K562 (cell line): Measurements from ENCODE around the gene HAPLN1. TPM values are rescaled to one million over a fixed set of nuclear protein-coding genes. Genes with fewer than 3 reads are reported as not detected.

Experiments
- ATAC-seq: fragments of 200-7000 bp; cut with Tn5 transposase; 3 replicates; pipeline ENCODE4 v1.9.1; 2020; ENCODE audit warnings: moderate library complexity
- BruUV-seq: library from RNA; stranded (reverse); fragments of 400-500 nt; replicated peaks from 2 replicates; lab custom pipeline; 2021; lab: Mats Ljungman, UMichigan
- CTCF ChIA-PET: fragments of 300-600 bp; formaldehyde crosslinking; extraction: SDS; loops from one replicate; lab custom pipeline; 2021; ENCODE audit warnings: low intra/inter-chr PET ratio; lab: Yijun Ruan, JAX
- POLR2A ChIA-PET: fragments of 300-600, 350-650 bp; sonication (Branson Sonifier 250); formaldehyde crosslinking; extraction: SDS; loops from one replicate; lab custom pipeline; 2021; ENCODE audit warnings: antibody characterized with exemption, inconsistent platforms; lab: Yijun Ruan, JAX
- DNase-seq, 4 experiments: peaks; one replicate each; pipeline versions ENCODE4 v3.0.0 to v3.0.0-alpha.2; 2011 to 2018; ENCODE audit warnings: low spot score in 3 of 4, mixed read lengths in 3 of 4; ENCODE audit errors: extremely low read depth in 1 of 4
- FAIRE-seq: peaks from 2 replicates; lab custom pipeline; 2011; peaks lifted over from hg19 to GRCh38; lab: Jason Lieb, UNC
- H2AFZ ChIP-seq: 2 replicates; pipeline ENCODE4 v1.6.0; 2011; ENCODE audit warnings: low read depth, low read length, control low read depth, inconsistent platforms
- H3K27ac ChIP-seq: fragments of 200-600 bp; 3 replicates; pipeline ENCODE4 v1.8.0; 2011; ENCODE audit warnings: low read depth, mild to moderate bottlenecking, control low read depth, inconsistent platforms, low read length, moderate library complexity, mixed read lengths; ENCODE audit errors: extremely low read depth
- H3K27me3 ChIP-seq, 2 experiments: fragments of 300-600 bp in 1 of 2; 2 replicates in 1 of 2; 3 replicates in 1 of 2; pipeline versions ENCODE4 v1.6.0 to v1.8.0; 2011; ENCODE audit warnings: inconsistent platforms in 2 of 2, low read length in 2 of 2, mild to moderate bottlenecking in 1 of 2, mixed read lengths in 1 of 2, moderate library complexity in 1 of 2; ENCODE audit not compliant: control insufficient read depth in 2 of 2, insufficient read depth in 2 of 2
- H3K36me3 ChIP-seq: fragments of 300-600 bp; 3 replicates; pipeline ENCODE4 v1.8.0; 2011; ENCODE audit warnings: mild to moderate bottlenecking, low read length, inconsistent platforms; ENCODE audit not compliant: control insufficient read depth, insufficient read depth
- H3K4me1 ChIP-seq, 2 experiments: fragments of 200-600 bp in 1 of 2; replicated peaks in 1 of 2; 2 replicates in 1 of 2; 3 replicates in 1 of 2; pipeline versions ENCODE4 v1.5.1 to v1.8.0; 2011; ENCODE audit warnings: inconsistent platforms in 2 of 2, low read length in 2 of 2, mild to moderate bottlenecking in 1 of 2, mixed read lengths in 1 of 2, moderate library complexity in 1 of 2; ENCODE audit not compliant: control insufficient read depth in 2 of 2, insufficient read depth in 2 of 2
- H3K4me2 ChIP-seq: 2 replicates; pipeline ENCODE4 v1.6.1; 2011; ENCODE audit warnings: low read length, control low read depth, inconsistent platforms, mixed read lengths; ENCODE audit not compliant: insufficient read depth
- H3K4me3 ChIP-seq: fragments of 200-600 bp; sonication (generic), shearing (Covaris generic); 2 replicates; pipeline ENCODE4 v1.5.1; 2016; ENCODE audit warnings: control low read depth, inconsistent platforms
- H3K79me2 ChIP-seq: fragments of 200-600 bp; 3 replicates; pipeline ENCODE4 v1.8.0; 2011; ENCODE audit warnings: low read length, inconsistent platforms; ENCODE audit not compliant: control insufficient read depth, insufficient read depth
- H3K9ac ChIP-seq, 2 experiments: 2 replicates each; pipeline versions ENCODE4 v1.6.0 to v1.6.1; 2011; ENCODE audit warnings: low read depth in 2 of 2, low read length in 2 of 2, control low read depth in 1 of 2, inconsistent platforms in 1 of 2, mild to moderate bottlenecking in 1 of 2, mixed read lengths in 1 of 2; ENCODE audit not compliant: insufficient read depth in 1 of 2
- H3K9me1 ChIP-seq: one replicate; pipeline ENCODE4 v1.6.0; 2011; ENCODE audit warnings: inconsistent platforms, mild to moderate bottlenecking, low read length, moderate library complexity; ENCODE audit not compliant: control insufficient read depth, insufficient read depth
- H3K9me3 ChIP-seq: replicated peaks from 2 replicates; pipeline ENCODE4 v1.5.1; 2011; ENCODE audit warnings: low read depth, low read length, inconsistent platforms; ENCODE audit not compliant: control insufficient read depth, insufficient read depth
- H4K20me1 ChIP-seq: replicated peaks from 2 replicates; pipeline ENCODE4 v1.6.1; 2011; ENCODE audit warnings: low read length, inconsistent platforms, mixed read lengths; ENCODE audit not compliant: control insufficient read depth, insufficient read depth
- GABPA ChIP-seq: fragments of 200-800 bp; sonication (Bioruptor generic); conservative IDR thresholded peaks from 2 replicates; pipeline ENCODE4 v1.6.1; 2016; ENCODE audit warnings: low read depth, missing genetic modification characterization, missing compliant biosample characterization
- KHSRP ChIP-seq: fragments of 450-650 bp; IDR thresholded peaks from 2 replicates; pipeline ENCODE4 v1.6.1; 2017
- MEIS2 ChIP-seq: fragments of 450-650 bp; IDR thresholded peaks from 2 replicates; pipeline ENCODE4 v1.6.1; 2014; ENCODE audit warnings: mild to moderate bottlenecking; ENCODE audit not compliant: partially characterized antibody
- MTF1 ChIP-seq: fragments of 250-450 bp; sonication (Bioruptor Pico); IDR thresholded peaks from 2 replicates; pipeline ENCODE4 v1.9.0; 2021; ENCODE audit warnings: moderate library complexity, mild to moderate bottlenecking, inconsistent platforms, borderline replicate concordance
- MYNN ChIP-seq, 2 experiments: sonication (generic); formaldehyde crosslinking in 1 of 2; IDR thresholded peaks; 2 replicates each; pipeline versions ENCODE4 v1.5.0 to v1.6.1; 2016 to 2020; ENCODE audit warnings: antibody characterized with exemption in 1 of 2, missing genetic modification reagents in 1 of 2
- POLR2AphosphoS2 ChIP-seq: IDR thresholded peaks from 2 replicates; pipeline ENCODE4 v1.6.1; 2012; ENCODE audit warnings: low read length, improper control_type of control experiment
- RBM22 ChIP-seq: fragments of 200-400 bp; formaldehyde crosslinking; IDR thresholded peaks from 2 replicates; pipeline ENCODE4 v1.6.1; 2018; ENCODE audit warnings: low read length, low read depth; ENCODE audit not compliant: poor library complexity, severe bottlenecking
- TAL1 ChIP-seq: fragments of 450-650 bp; IDR thresholded peaks from 2 replicates; pipeline ENCODE4 v1.6.1; 2016; ENCODE audit warnings: mild to moderate bottlenecking
- WGBS: fragments of 100-300 bp; shearing (Covaris generic); methylation state at CpG from one replicate; pipeline ENCODE4 v1.1.6; 2016; ENCODE audit warnings: low coverage, mixed read lengths; ENCODE audit not compliant: insufficient coverage; ENCODE audit errors: missing lambda C conversion rate; 5-methylcytosine and 5-hydroxymethylcytosine counted together
- in situ Hi-C: fragments of 300-500 bp; cut with MboI; formaldehyde crosslinking; loops from 4 replicates; pipeline ENCODE4 v1.15.0; 2018; ENCODE audit warnings: inconsistent platforms, mixed read lengths
- intact Hi-C: fragments of 100-400 bp; cut with micrococcal nuclease; formaldehyde crosslinking; loops from 2 replicates; pipeline ENCODE4 v1.14.2; 2022
- polyA plus RNA-seq, 8 experiments: library from polyadenylated mRNA; depleted of rRNA in 4 of 8; stranded (reverse) in 5 of 8; unstranded in 3 of 8; fragments of >200 nt; fragmentation: Nextera tagmentation in 2 of 8; fragmentation: Illumina TruSeq in 1 of 8; extraction: Ambion mirVana in 2 of 8; extraction: Trizol in 1 of 8; gene quantifications; 2 replicates each; pipeline versions ENCODE4 v1.2.1 to v1.2.3, GENCODE V29; 2011 to 2014; ENCODE audit warnings: inconsistent platforms in 1 of 8, missing spikeins in 1 of 8
- total RNA-seq, 7 experiments: library from RNA; depleted of rRNA in 6 of 7; stranded (reverse); fragments of >200 nt in 6 of 7; fragmentation: Illumina TruSeq in 2 of 7; extraction: Trizol in 2 of 7; gene quantifications; 2 replicates each; pipeline versions ENCODE4 v1.2.1 to v1.2.3, GENCODE V29; 2011 to 2021; ENCODE audit warnings: low replicate concordance in 1 of 7
- TF ChIP-seq, protein P1 (sequence below): fragments of 150-350 bp; IDR thresholded peaks from 2 replicates; pipeline ENCODE4 v1.6.1; 2014; ENCODE audit warnings: low read depth, mild to moderate bottlenecking, low read length, borderline replicate concordance
- TF ChIP-seq, protein P2 (sequence below), 2 experiments: fragments of 150-350 bp in 1 of 2; IDR thresholded peaks; 2 replicates each; pipeline ENCODE4 v1.6.1; 2012 to 2016; ENCODE audit warnings: low read depth in 2 of 2, low read length in 2 of 2, mild to moderate bottlenecking in 1 of 2, moderate library complexity in 1 of 2
- TF ChIP-seq, protein P3 (sequence below): fragments of 450-650 bp; IDR thresholded peaks from 2 replicates; pipeline ENCODE4 v1.6.1; 2016; ENCODE audit warnings: borderline replicate concordance

HAPLN1 gene
- total and polyA plus RNA-seq, 9 of the 15 experiments (the other 6 are each of a cell fraction or from before 2014, with no cell fraction given): not detected

DNA sequence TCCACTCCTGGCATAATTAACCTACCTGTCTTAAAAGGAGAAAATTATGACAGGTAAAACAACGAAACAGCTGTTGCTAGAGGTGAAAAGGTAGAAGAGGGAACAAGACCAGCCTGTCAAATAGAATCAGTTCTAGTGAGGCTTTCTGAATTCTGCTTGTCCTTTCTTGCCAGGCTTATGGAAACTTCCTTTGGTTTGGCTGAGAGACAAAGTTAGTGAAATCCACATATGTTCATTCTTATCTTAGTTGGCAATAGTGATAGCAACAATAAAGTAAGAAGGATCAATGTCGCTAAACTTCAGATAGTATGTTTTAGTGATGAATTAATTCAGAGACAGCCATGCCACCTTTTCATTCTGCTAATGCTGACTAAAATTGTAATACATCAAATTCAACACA, 34.4 kb downstream of the HAPLN1 start:
- in situ Hi-C loops: no loop called here

More for the DNA sequence above, 34.4 kb downstream of the HAPLN1 start:
- Histone ChIP-seq H3K4me1 (no peaks in the 10 kb centered on the region), H4K20me1 (no peaks in the 10 kb centered on the region), H3K9ac (no peak overlapping the region), H2AFZ (no peak overlapping the region), H3K36me3 (no peaks in the 10 kb centered on the region), H3K79me2 (no peaks in the 10 kb centered on the region), H3K4me2 (no peak overlapping the region), H3K27ac (no peak overlapping the region), H3K4me3 (no peak overlapping the region), H3K9me1 (no peaks in the 10 kb centered on the region), H3K27me3 (no peaks in the 10 kb centered on the region), H3K9me3 (no peaks in the 10 kb centered on the region)
- FAIRE-seq: no peak
- ChIA-PET POLR2A (no interaction called here), CTCF (no interaction called here)
- TF ChIP-seq, protein P1, sequence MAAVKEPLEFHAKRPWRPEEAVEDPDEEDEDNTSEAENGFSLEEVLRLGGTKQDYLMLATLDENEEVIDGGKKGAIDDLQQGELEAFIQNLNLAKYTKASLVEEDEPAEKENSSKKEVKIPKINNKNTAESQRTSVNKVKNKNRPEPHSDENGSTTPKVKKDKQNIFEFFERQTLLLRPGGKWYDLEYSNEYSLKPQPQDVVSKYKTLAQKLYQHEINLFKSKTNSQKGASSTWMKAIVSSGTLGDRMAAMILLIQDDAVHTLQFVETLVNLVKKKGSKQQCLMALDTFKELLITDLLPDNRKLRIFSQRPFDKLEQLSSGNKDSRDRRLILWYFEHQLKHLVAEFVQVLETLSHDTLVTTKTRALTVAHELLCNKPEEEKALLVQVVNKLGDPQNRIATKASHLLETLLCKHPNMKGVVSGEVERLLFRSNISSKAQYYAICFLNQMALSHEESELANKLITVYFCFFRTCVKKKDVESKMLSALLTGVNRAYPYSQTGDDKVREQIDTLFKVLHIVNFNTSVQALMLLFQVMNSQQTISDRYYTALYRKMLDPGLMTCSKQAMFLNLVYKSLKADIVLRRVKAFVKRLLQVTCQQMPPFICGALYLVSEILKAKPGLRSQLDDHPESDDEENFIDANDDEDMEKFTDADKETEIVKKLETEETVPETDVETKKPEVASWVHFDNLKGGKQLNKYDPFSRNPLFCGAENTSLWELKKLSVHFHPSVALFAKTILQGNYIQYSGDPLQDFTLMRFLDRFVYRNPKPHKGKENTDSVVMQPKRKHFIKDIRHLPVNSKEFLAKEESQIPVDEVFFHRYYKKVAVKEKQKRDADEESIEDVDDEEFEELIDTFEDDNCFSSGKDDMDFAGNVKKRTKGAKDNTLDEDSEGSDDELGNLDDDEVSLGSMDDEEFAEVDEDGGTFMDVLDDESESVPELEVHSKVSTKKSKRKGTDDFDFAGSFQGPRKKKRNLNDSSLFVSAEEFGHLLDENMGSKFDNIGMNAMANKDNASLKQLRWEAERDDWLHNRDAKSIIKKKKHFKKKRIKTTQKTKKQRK: no peak
- TF ChIP-seq MTF1 (CRISPR knock-in tag): no peak
- TF ChIP-seq, protein P2, sequence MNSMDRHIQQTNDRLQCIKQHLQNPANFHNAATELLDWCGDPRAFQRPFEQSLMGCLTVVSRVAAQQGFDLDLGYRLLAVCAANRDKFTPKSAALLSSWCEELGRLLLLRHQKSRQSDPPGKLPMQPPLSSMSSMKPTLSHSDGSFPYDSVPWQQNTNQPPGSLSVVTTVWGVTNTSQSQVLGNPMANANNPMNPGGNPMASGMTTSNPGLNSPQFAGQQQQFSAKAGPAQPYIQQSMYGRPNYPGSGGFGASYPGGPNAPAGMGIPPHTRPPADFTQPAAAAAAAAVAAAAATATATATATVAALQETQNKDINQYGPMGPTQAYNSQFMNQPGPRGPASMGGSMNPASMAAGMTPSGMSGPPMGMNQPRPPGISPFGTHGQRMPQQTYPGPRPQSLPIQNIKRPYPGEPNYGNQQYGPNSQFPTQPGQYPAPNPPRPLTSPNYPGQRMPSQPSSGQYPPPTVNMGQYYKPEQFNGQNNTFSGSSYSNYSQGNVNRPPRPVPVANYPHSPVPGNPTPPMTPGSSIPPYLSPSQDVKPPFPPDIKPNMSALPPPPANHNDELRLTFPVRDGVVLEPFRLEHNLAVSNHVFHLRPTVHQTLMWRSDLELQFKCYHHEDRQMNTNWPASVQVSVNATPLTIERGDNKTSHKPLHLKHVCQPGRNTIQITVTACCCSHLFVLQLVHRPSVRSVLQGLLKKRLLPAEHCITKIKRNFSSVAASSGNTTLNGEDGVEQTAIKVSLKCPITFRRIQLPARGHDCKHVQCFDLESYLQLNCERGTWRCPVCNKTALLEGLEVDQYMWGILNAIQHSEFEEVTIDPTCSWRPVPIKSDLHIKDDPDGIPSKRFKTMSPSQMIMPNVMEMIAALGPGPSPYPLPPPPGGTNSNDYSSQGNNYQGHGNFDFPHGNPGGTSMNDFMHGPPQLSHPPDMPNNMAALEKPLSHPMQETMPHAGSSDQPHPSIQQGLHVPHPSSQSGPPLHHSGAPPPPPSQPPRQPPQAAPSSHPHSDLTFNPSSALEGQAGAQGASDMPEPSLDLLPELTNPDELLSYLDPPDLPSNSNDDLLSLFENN (IDR thresholded peaks at IDR 0.05; ENCODE audit: low read depth in 2 of 2, low read length in 2 of 2): no peak
- no peak for TF ChIP-seq RBM22
- TF ChIP-seq GABPA (tag): no peak
- TF ChIP-seq TAL1: no peak
- TF ChIP-seq MYNN (IDR thresholded peaks at IDR 0.05): no peak
- no peak for TF ChIP-seq MYNN (CRISPR knock-in tag; IDR thresholded peaks at IDR 0.05)
- TF ChIP-seq, protein P3, sequence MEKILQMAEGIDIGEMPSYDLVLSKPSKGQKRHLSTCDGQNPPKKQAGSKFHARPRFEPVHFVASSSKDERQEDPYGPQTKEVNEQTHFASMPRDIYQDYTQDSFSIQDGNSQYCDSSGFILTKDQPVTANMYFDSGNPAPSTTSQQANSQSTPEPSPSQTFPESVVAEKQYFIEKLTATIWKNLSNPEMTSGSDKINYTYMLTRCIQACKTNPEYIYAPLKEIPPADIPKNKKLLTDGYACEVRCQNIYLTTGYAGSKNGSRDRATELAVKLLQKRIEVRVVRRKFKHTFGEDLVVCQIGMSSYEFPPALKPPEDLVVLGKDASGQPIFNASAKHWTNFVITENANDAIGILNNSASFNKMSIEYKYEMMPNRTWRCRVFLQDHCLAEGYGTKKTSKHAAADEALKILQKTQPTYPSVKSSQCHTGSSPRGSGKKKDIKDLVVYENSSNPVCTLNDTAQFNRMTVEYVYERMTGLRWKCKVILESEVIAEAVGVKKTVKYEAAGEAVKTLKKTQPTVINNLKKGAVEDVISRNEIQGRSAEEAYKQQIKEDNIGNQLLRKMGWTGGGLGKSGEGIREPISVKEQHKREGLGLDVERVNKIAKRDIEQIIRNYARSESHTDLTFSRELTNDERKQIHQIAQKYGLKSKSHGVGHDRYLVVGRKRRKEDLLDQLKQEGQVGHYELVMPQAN: no peak
- TF ChIP-seq KHSRP: no peak
- no peak for TF ChIP-seq POLR2AphosphoS2
- TF ChIP-seq MEIS2: no peak
- no peak for DNase-seq
- no TSS peak for BruUV-seq
- WGBS: 0% methylated on average over 2 of the region's 2 CpGs
- intact Hi-C loops: no loop called here
- no peak for ATAC-seq
